Measurements from ENCODE around the gene DOCK2. TPM values are rescaled to one million over a fixed set of nuclear protein-coding genes. Genes with fewer than 3 reads are reported as not detected.

The DOCK2 gene
- total RNA-seq, 1 experiment from 2014 or later = 0.20 TPM

- Histone ChIP-seq H3K4me1 (no peaks in the 10 kb centered on the region), H3K36me3 (no peaks in the 10 kb centered on the region), H3K27ac (no peak overlapping the region), H3K9me3 (replicated peaks) (no peaks in the 10 kb centered on the region), H3K4me3 (no peak overlapping the region), H3K27me3 (peaks cover 2% of the 10 kb centered on the region; the same call in 1 of the 2 replicates)
- no peak for DNase-seq
Measured at GRCh38 chr5:170113522-170113900, 476.4 kb downstream of the DOCK2 start.

- no peak overlapping the region for H3K4me3 ChIP-seq
- H3K36me3 ChIP-seq = no peaks in the 10 kb centered on the region
- H3K27ac ChIP-seq = no peak overlapping the region
- no peak for DNase-seq
- H3K4me1 ChIP-seq = no peaks in the 10 kb centered on the region
- no peaks in the 10 kb centered on the region; the same call in 1 of the 2 replicates for H3K27me3 ChIP-seq
- H3K9me3 ChIP-seq (replicated peaks) = no peaks in the 10 kb centered on the region
Measured at GRCh38 chr5:170114271-170114670, 477.2 kb downstream of the DOCK2 start.

GRCh38 chr5:170115925-170116324 is 478.9 kb downstream of the DOCK2 start:
- Histone ChIP-seq H3K27ac (no peak overlapping the region), H3K4me1 (no peaks in the 10 kb centered on the region), H3K4me3 (no peak overlapping the region), H3K27me3 (no peaks in the 10 kb centered on the region; the same call in 1 of the 2 replicates), H3K36me3 (no peaks in the 10 kb centered on the region), H3K9me3 (replicated peaks) (no peaks in the 10 kb centered on the region)
- no peak for DNase-seq

DNA sequence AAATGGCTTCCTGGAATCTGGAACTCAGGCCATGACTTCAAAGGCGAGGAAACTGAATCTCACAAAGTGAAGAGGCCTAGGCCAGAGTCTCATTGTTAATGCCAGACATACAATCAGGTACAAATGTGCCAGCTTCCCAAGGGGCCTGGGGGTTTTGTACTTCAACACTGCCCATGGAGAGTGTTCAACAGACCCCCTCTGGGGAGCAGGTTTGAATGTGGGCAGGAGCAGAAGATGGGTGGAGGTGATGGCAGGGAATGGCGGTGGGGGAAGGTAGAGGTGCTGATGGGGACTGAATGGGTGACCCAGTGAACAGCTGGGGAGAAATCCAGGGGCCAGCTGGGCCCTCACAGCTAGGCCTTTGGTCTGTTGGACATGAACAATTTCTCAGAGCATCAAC is 480.7 kb downstream of the DOCK2 start:
- Histone ChIP-seq H3K27ac (no peak overlapping the region), H3K4me3 (no peak overlapping the region), H3K9me3 (replicated peaks) (no peaks in the 10 kb centered on the region), H3K27me3 (no peaks in the 10 kb centered on the region; the same call in 1 of the 2 replicates), H3K4me1 (no peaks in the 10 kb centered on the region), H3K36me3 (no peaks in the 10 kb centered on the region)
- no peak for DNase-seq

- Histone ChIP-seq H3K36me3 (no peaks in the 10 kb centered on the region), H3K4me1 (no peaks in the 10 kb centered on the region), H3K4me3 (no peak overlapping the region), H3K9me3 (replicated peaks) (0 out of 2 replicates have a peak, but pooled peaks cover 2% of the 10 kb centered on the region), H3K27ac (no peak overlapping the region), H3K27me3 (no peaks in the 10 kb centered on the region)
- DNase-seq = no peak
Measured at GRCh38 chr5:170120576-170120975, 483.5 kb downstream of the DOCK2 start.

GRCh38 chr5:170121321-170121720 is 484.2 kb downstream of the DOCK2 start:
- 0 out of 2 replicates have a peak, but pooled peaks cover 2% of the 10 kb centered on the region for H3K9me3 ChIP-seq (replicated peaks)
- DNase-seq = no peak
- no peak overlapping the region for H3K4me3 ChIP-seq
- H3K4me1 ChIP-seq = no peaks in the 10 kb centered on the region
- no peaks in the 10 kb centered on the region for H3K27me3 ChIP-seq
- no peaks in the 10 kb centered on the region for H3K36me3 ChIP-seq
- no peak overlapping the region for H3K27ac ChIP-seq

DNA sequence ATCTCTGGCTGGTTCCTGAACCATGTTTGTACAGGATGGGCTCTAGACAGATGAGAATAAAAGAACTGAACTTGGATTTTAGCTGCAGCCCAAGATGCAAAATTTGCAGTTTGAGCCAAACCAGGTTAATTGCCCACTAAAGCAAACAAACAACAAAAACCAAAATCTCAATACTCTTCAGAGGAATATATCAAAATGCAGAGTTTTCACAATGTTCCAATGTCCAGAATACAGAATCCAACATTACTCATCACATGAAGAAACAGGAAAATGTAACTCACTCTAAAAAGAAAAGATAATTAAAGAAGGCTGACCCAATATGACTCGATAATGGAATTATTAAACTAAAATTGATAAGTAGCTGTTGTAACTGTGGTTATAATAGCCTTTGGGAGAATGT is 489.0 kb downstream of the DOCK2 start:
- Histone ChIP-seq H3K36me3 (no peaks in the 10 kb centered on the region), H3K27ac (no peak overlapping the region), H3K27me3 (no peaks in the 10 kb centered on the region), H3K4me3 (no peak overlapping the region), H3K9me3 (replicated peaks) (0 out of 2 replicates have a peak, but pooled peaks cover 2% of the 10 kb centered on the region), H3K4me1 (no peaks in the 10 kb centered on the region)
- DNase-seq = no peak

GRCh38 chr5:170126626-170127025 is 489.6 kb downstream of the DOCK2 start:
- Histone ChIP-seq H3K4me3 (no peak overlapping the region), H3K36me3 (no peaks in the 10 kb centered on the region), H3K9me3 (replicated peaks) (0 out of 2 replicates have a peak, but pooled peaks cover 2% of the 10 kb centered on the region), H3K27ac (no peak overlapping the region), H3K4me1 (no peaks in the 10 kb centered on the region), H3K27me3 (no peaks in the 10 kb centered on the region)
- DNase-seq = no peak

- H3K4me3 ChIP-seq = no peak overlapping the region
- no peak overlapping the region for H3K27ac ChIP-seq
- H3K4me1 ChIP-seq = no peaks in the 10 kb centered on the region
- no peaks in the 10 kb centered on the region for H3K27me3 ChIP-seq
- DNase-seq = no peak
- no peaks in the 10 kb centered on the region for H3K36me3 ChIP-seq
- H3K9me3 ChIP-seq (replicated peaks) = no peaks in the 10 kb centered on the region
Measured at GRCh38 chr5:170131235-170131634, 494.2 kb downstream of the DOCK2 start.

DNA sequence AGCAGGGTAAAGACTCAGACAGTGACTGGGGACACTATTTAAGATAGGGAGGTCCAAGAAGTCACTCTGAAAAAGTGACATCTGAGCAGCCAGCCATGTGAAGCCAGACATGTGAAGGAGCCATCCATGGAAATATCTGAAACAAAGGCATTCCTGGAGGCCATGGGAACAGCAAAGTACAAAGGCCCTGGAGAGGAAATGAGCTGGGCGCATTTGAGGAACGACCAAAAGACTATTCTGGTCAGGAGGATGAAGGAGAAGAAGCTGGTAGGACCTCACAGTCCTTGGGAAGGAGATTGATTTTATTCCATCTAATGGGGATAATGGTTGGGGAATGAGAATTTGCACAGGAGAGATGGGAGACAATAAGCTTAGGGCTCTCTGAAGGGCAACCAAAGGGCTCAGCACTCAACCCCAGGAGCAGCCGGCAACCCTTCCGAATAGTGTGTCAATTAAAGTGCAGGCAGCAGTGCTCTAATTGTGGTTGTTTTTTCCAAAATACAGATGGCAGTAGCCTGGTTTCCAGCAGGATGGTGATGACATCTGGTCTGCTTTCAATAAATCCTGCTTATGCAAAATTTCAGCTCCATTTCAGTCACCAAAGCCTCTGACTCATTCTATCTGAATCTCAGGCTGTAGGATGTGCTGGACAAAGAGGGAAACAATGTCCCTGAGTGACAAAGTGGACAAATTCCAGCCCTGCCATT is 495.3 kb downstream of the DOCK2 start:
- no peaks in the 10 kb centered on the region for H3K9me3 ChIP-seq (replicated peaks)
- no peak overlapping the region for H3K27ac ChIP-seq
- H3K27me3 ChIP-seq = no peaks in the 10 kb centered on the region
- H3K4me3 ChIP-seq = no peak overlapping the region
- no peaks in the 10 kb centered on the region for H3K4me1 ChIP-seq
- DNase-seq = no peak
- H3K36me3 ChIP-seq = no peaks in the 10 kb centered on the region

Other genes with a start within 250 kb of the DOCK2 start
- 65.4 and 83.7 TPM in 2 replicates for gene SPDL1, start 53.5 kb upstream of the DOCK2 start, total RNA-seq (2014; rRNA removed; shearing (Covaris generic))

Measured in SJCRH30 (cell line).